Measurements from ENCODE around the gene ADAMTS5. TPM values are rescaled to one million over a fixed set of nuclear protein-coding genes. Genes with fewer than 3 reads are reported as not detected.

The ADAMTS5 gene
- total and polyA plus RNA-seq, 9 of the 15 experiments (the other 6 are each of a cell fraction or from before 2014, with no cell fraction given), result not detected

- H3K4me2 ChIP-seq (ENCODE audit: insufficient read depth, low read length), result no peak overlapping the region
- CTCF ChIA-PET (ENCODE audit: low intra/inter-chr PET ratio), result no interaction called here
- no peak overlapping the region for H2AFZ ChIP-seq (ENCODE audit: low read depth, low read length)
- FAIRE-seq (no peak), DNase-seq (ENCODE audit: extremely low read depth in 1 of 4, low spot score in 3 of 4) (no peak), ATAC-seq (no peak)
- H3K9ac ChIP-seq (ENCODE audit: insufficient read depth in 1 of 2, low read depth in 2 of 2, low read length in 2 of 2), result no peak overlapping the region
- H3K4me3 ChIP-seq, result no peak overlapping the region
- no peaks in the 10 kb centered on the region for H3K27me3 ChIP-seq (ENCODE audit: control insufficient read depth in 2 of 2, insufficient read depth in 2 of 2, low read length in 2 of 2)
- no peak overlapping the region for H3K27ac ChIP-seq (ENCODE audit: extremely low read depth, low read depth, low read length)
- TF ChIP-seq SETDB1 (IDR thresholded peaks at IDR 0.05; ENCODE audit: low read length), result no peak
- TF ChIP-seq GATA2 (CRISPR knock-in tag; IDR thresholded peaks at IDR 0.05), result no peak
- TF ChIP-seq TEAD4 (IDR thresholded peaks at IDR 0.05; ENCODE audit: low read length), result no peak
- TF ChIP-seq TEAD4 (CRISPR knock-in tag; IDR thresholded peaks at IDR 0.05; ENCODE audit: borderline replicate concordance), result no peak
- no peak for TF ChIP-seq MED1 (CRISPR knock-in tag; IDR thresholded peaks at IDR 0.05; ENCODE audit: borderline replicate concordance)
- no peaks in the 10 kb centered on the region for H4K20me1 ChIP-seq (replicated peaks; ENCODE audit: control insufficient read depth, insufficient read depth, low read length)
- no peaks in the 10 kb centered on the region for H3K9me3 ChIP-seq (replicated peaks; ENCODE audit: control insufficient read depth, insufficient read depth, low read depth, low read length)
- H3K79me2 ChIP-seq (ENCODE audit: control insufficient read depth, insufficient read depth, low read length), result no peaks in the 10 kb centered on the region
- intact Hi-C loops (cut with micrococcal nuclease) (no loop called here), in situ Hi-C loops (cut with MboI) (no loop called here)
- no peaks in the 10 kb centered on the region for H3K9me1 ChIP-seq (ENCODE audit: control insufficient read depth, insufficient read depth, low read length)
- WGBS (ENCODE audit: insufficient coverage, low coverage, missing lambda C conversion rate), result 3% methylated on average over 6 of the region's 6 CpGs
- POLR2A ChIA-PET, result interaction anchor here (0.7 kb wide), 1 partner anchor 44 kb away, joined by 3 read pairs; no protein-coding TSS in a partner anchor
- H3K4me1 ChIP-seq (replicated peaks in 1 of 2; ENCODE audit: control insufficient read depth in 2 of 2, insufficient read depth in 2 of 2, low read length in 2 of 2), result no peaks in the 10 kb centered on the region; a peak in 2 of 5 replicates
- BruUV-seq (replicated peaks), result no TSS peak
- H3K36me3 ChIP-seq (ENCODE audit: control insufficient read depth, insufficient read depth, low read length), result no peaks in the 10 kb centered on the region
Measured at GRCh38 chr21:26969971-26970725, 3.3 kb upstream of the ADAMTS5 start.

DNA sequence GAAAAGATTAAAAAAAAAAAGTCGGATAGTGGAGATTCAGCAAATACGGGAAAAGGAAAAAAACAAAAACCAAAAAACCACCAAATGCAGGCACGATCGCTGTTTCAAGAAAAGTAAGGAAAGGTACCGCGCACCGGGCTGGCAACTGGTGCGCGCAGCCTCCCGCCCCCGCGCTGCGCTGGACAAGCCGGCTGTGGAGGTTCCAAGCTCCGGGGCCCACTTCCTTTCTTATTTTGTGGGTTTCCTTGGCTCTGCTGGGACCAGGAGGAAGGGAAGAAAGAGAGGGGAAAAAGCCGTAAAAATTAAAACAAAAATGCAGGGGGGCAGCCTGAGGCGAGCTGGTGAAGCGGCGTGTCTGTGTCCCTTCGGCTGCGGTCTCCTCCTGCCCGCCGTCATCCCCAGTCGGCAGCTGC is 233 bp downstream of the ADAMTS5 start:
- no TSS peak for BruUV-seq (replicated peaks)
- in situ Hi-C loops (cut with MboI) (no loop called here), intact Hi-C loops (cut with micrococcal nuclease) (no loop called here)
- Histone ChIP-seq H3K4me2 (ENCODE audit: insufficient read depth, low read length) (no peak overlapping the region), H3K79me2 (ENCODE audit: control insufficient read depth, insufficient read depth, low read length) (no peaks in the 10 kb centered on the region), H3K36me3 (ENCODE audit: control insufficient read depth, insufficient read depth, low read length) (no peaks in the 10 kb centered on the region), H3K9me3 (replicated peaks; ENCODE audit: control insufficient read depth, insufficient read depth, low read depth, low read length) (no peaks in the 10 kb centered on the region), H2AFZ (ENCODE audit: low read depth, low read length) (no peak overlapping the region), H4K20me1 (replicated peaks; ENCODE audit: control insufficient read depth, insufficient read depth, low read length) (no peaks in the 10 kb centered on the region), H3K4me1 (replicated peaks in 1 of 2; ENCODE audit: control insufficient read depth in 2 of 2, insufficient read depth in 2 of 2, low read length in 2 of 2) (no peaks in the 10 kb centered on the region; a peak in 2 of 5 replicates), H3K4me3 (no peak overlapping the region), H3K27me3 (ENCODE audit: control insufficient read depth in 2 of 2, insufficient read depth in 2 of 2, low read length in 2 of 2) (no peaks in the 10 kb centered on the region), H3K9ac (ENCODE audit: insufficient read depth in 1 of 2, low read depth in 2 of 2, low read length in 2 of 2) (no peak overlapping the region), H3K27ac (ENCODE audit: extremely low read depth, low read depth, low read length) (no peak overlapping the region), H3K9me1 (ENCODE audit: control insufficient read depth, insufficient read depth, low read length) (no peaks in the 10 kb centered on the region)
- FAIRE-seq (no peak), DNase-seq (ENCODE audit: extremely low read depth in 1 of 4, low spot score in 3 of 4) (no peak), ATAC-seq (no peak)
- ChIA-PET CTCF (ENCODE audit: low intra/inter-chr PET ratio) (no interaction called here), POLR2A (interaction anchor here (0.7 kb wide), 1 partner anchor 1774 kb away, joined by 3 read pairs; no protein-coding TSS in a partner anchor)
- WGBS (ENCODE audit: insufficient coverage, low coverage, missing lambda C conversion rate), result 10% methylated on average over 20 of the region's 24 CpGs
- TF ChIP-seq ZNF583 (CRISPR knock-in tag; IDR thresholded peaks at IDR 0.05) (no peak), NR2C1 (IDR thresholded peaks at IDR 0.05) (no peak), NR2C1 (tag; IDR thresholded peaks at IDR 0.05) (no peak), SAP30 (IDR thresholded peaks at IDR 0.05; ENCODE audit: borderline replicate concordance, insufficient read depth, low read depth, low read length, poor library complexity, severe bottlenecking) (no peak), ZBTB8A (IDR thresholded peaks at IDR 0.05; ENCODE audit: partially characterized antibody) (no peak), MTF1 (CRISPR knock-in tag; IDR thresholded peaks at IDR 0.05; ENCODE audit: borderline replicate concordance) (no peak), ZNF224 (CRISPR knock-in tag; IDR thresholded peaks at IDR 0.05) (no peak)

Measured in K562 (cell line).